ENCODE results near the gene TBC1D3I. TPM values are rescaled to one million over a fixed set of nuclear protein-coding genes. Genes with fewer than 3 reads are reported as not detected.
A peak's percentile ranks its signal among the peaks of the same experiment; 100 is the strongest.
"Not testable (repeated sequence)": the region's sequence is repeated elsewhere in the genome, so short reads cannot be mapped to it uniquely, and the experiment has no call there.

TBC1D3I gene
- total RNA-seq, 2 experiments from 2014 or later = 0.31 to 0.58 TPM

DNA sequence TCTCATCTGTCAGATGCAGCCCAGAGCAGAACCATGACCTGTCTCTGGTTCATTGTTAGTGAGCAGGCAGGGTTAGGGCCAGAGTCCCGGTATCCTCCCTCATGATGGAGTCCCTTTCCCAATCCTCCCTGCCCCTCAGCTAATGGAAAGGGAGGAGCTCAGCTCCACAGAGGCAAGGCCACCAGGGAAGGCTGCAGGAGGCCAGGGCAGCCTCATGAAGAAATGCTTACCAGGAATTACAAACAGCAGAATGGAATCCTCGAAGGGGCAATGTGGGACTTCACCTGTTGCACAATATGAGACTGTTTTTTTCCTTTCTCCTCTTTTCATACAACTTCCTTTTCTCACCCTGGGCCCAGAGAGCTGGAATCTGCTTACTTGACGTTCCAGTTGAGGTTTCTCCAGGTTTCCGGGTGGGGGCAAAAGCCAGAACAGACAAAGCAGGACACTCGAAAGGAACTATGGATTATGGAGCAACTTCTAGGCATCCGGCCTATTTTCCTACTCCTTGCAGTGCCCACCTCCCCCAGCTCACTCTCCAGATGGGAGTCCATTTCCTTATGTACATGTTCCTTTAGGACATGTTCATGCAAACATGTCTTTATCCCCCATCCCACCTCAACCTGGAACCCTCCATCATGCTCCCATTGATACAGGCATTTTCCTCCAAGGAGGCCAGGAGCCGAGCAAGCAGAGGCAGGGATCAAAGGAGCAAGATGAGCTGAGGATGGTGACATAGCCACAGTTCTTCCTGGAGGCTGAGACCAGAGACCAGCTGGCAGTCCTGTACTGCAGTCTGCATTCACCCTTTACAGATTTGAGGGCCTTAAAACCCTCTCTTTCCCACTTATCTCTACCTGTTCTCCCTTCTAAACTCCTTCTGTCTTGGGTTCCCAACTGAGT is 48.7 kb downstream of the TBC1D3I start:
- ATAC-seq; DNase-seq; H3K27ac Mint-ChIP-seq; H3K4me3 Mint-ChIP-seq; POLR2A ChIA-PET; H3K36me3 Mint-ChIP-seq (ENCODE audit: low read depth); CTCF ChIA-PET: not testable (repeated sequence)
- H3K4me1 Mint-ChIP-seq (ENCODE audit: low read depth) = peaks cover 18% of the 10 kb centered on the region
- H3K9me3 Mint-ChIP-seq (ENCODE audit: insufficient read depth) = peaks cover 15% of the 10 kb centered on the region
- H3K27me3 Mint-ChIP-seq (ENCODE audit: low read depth) = peaks cover 25% of the 10 kb centered on the region

DNA sequence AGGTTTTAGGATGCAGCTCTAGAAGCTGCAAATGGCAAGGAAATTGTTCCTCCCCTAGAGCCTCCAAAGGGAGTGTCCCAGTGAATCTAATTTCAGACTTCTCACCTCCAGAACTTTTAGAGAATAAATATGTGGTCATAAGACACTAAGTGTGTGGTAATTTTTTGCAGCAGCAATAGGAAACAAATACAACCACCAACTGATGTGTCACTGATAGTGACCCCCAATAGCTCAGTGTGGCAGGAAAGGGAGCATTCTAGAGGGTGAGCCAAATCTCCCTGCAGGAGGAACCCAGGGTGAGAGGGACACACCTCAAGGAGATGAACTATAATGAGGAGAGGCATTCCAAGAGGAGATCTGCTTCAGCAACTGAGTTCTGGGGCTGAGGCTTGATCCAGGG is 49.5 kb downstream of the TBC1D3I start:
- Mint-ChIP-seq H3K36me3 (ENCODE audit: low read depth) (peaks cover 4% of the 10 kb centered on the region), H3K4me3 (no peak overlapping the region), H3K27me3 (ENCODE audit: low read depth) (peaks cover 28% of the 10 kb centered on the region), H3K27ac (no peak overlapping the region), H3K4me1 (ENCODE audit: low read depth) (peaks cover 25% of the 10 kb centered on the region), H3K9me3 (ENCODE audit: insufficient read depth) (peaks cover 15% of the 10 kb centered on the region)
- DNase-seq (no peak), ATAC-seq (no peak)
- CTCF ChIA-PET = no interaction called here
- POLR2A ChIA-PET = no interaction called here

DNA sequence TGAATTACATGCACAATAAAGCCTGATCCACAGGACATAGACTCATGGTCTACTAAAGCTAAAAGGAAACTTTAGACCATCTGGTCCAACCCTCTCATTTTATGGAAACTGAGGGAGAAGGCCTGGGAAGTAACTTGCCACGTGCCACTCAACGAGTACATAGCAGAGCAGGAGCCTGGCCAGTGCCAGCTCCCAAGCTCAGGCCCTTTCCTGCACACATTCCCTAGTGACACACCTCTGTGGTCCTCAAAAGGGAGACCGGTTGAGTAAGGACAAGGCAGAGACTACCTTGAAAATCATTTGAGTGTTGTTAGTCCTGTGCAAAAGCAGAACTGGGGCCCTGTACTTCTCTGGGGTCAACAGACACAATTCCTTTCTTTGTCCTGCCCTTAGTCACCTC is 50.7 kb downstream of the TBC1D3I start:
- ATAC-seq (no peak), DNase-seq (no peak)
- H3K27me3 Mint-ChIP-seq (ENCODE audit: low read depth) = peaks cover 26% of the 10 kb centered on the region
- H3K36me3 Mint-ChIP-seq (ENCODE audit: low read depth) = peaks cover 4% of the 10 kb centered on the region
- H3K4me3 Mint-ChIP-seq = no peak overlapping the region
- POLR2A ChIA-PET = no interaction called here
- H3K27ac Mint-ChIP-seq = no peak overlapping the region
- H3K4me1 Mint-ChIP-seq (ENCODE audit: low read depth) = peaks cover 25% of the 10 kb centered on the region
- H3K9me3 Mint-ChIP-seq (ENCODE audit: insufficient read depth) = peaks cover 9% of the 10 kb centered on the region
- CTCF ChIA-PET = no interaction called here

DNA sequence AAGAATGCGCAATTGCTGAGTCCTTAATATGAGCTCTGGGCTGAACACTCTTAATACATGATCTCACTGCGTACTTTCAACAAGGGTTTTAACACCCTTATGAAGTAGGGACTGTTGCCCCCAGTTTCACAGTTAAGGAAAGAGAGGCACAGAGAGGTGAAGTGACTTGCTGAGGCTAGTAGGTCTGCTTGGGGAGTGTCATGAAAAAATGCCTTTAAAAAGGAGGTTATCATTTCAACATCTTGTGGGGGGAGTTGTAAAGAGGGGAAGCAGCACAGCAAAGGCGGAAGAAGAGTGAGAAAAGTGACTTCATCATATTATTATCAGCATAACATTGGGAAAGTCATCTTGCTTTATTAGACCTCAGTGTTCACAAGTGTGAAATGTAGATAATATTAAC is 51.4 kb downstream of the TBC1D3I start:
- CTCF ChIA-PET = no interaction called here
- no peak for DNase-seq
- Mint-ChIP-seq H3K9me3 (ENCODE audit: insufficient read depth) (peaks cover 4% of the 10 kb centered on the region), H3K27ac (no peak overlapping the region), H3K27me3 (ENCODE audit: low read depth) (peaks cover 23% of the 10 kb centered on the region), H3K4me1 (ENCODE audit: low read depth) (peaks cover 25% of the 10 kb centered on the region), H3K36me3 (ENCODE audit: low read depth) (peaks cover 3% of the 10 kb centered on the region), H3K4me3 (no peak overlapping the region)
- POLR2A ChIA-PET = no interaction called here
- ATAC-seq = no peak

DNA sequence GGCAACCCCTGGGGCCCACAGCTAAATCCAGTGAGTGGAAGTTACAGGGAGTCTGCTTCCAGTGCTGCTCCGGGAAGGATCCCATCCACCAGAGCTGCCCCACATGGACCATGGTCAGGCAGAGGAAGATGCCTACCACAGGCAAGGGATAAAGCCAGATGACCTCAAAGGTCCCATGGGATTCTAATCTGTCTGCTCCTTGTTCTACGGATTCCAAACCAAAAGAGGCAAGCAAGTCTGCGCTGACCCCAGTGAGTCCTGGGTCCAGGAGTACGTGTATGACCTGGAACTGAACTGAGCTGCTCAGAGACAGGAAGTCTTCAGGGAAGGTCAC is 52.1 kb downstream of the TBC1D3I start:
- Mint-ChIP-seq H3K9me3 (ENCODE audit: insufficient read depth) (no peaks in the 10 kb centered on the region), H3K4me3 (no peak overlapping the region), H3K4me1 (ENCODE audit: low read depth) (peaks cover 25% of the 10 kb centered on the region), H3K27me3 (ENCODE audit: low read depth) (peaks cover 22% of the 10 kb centered on the region), H3K27ac (no peak overlapping the region), H3K36me3 (ENCODE audit: low read depth) (no peaks in the 10 kb centered on the region)
- ChIA-PET CTCF (no interaction called here), POLR2A (no interaction called here)
- ATAC-seq (no peak), DNase-seq (no peak)

DNA sequence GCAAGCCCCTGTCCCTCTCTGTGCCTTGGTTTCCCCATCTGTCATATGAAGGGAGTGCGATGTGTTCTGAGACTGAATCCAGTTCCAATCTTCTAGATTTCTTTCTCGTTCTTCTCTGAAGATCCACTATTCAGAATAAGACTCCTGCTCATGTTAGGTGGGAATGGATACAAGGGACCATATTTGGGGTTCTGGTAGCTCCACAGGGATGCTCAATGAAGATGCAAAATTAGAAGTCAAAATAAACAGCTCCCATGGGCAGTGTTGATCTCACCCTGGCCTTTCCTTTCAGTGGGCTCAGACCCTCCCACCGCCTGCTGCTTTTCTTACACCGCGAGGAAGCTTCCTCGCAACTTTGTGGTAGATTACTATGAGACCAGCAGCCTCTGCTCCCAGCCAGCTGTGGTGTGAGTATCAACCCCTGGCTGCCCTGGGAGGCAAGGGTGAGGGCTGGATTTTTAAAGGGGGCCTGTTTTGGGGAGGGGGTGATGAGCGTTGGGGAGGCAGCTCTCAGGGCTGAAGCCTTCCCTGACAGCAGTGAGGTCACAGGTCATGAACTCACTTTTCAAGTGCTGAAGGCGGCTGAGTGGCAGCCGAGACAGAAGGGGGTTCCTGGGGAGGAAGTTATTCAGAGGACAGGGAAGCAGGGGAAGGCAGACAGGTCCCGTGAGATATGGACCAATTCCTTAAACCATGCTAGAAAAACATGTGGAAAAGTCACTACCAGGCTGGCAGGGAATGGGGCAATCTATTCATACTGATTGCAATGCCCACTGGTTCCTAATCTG is 52.7 kb downstream of the TBC1D3I start:
- CTCF ChIA-PET; POLR2A ChIA-PET; DNase-seq; H3K9me3 Mint-ChIP-seq (ENCODE audit: insufficient read depth); ATAC-seq; H3K36me3 Mint-ChIP-seq (ENCODE audit: low read depth): not testable (repeated sequence)
- H3K4me1 Mint-ChIP-seq (ENCODE audit: low read depth) = peaks cover 29% of the 10 kb centered on the region
- H3K27ac Mint-ChIP-seq = peak overlapping the region; percentile 53
- peaks cover 27% of the 10 kb centered on the region for H3K27me3 Mint-ChIP-seq (ENCODE audit: low read depth)
- H3K4me3 Mint-ChIP-seq = peak overlapping the region; percentile 9

DNA sequence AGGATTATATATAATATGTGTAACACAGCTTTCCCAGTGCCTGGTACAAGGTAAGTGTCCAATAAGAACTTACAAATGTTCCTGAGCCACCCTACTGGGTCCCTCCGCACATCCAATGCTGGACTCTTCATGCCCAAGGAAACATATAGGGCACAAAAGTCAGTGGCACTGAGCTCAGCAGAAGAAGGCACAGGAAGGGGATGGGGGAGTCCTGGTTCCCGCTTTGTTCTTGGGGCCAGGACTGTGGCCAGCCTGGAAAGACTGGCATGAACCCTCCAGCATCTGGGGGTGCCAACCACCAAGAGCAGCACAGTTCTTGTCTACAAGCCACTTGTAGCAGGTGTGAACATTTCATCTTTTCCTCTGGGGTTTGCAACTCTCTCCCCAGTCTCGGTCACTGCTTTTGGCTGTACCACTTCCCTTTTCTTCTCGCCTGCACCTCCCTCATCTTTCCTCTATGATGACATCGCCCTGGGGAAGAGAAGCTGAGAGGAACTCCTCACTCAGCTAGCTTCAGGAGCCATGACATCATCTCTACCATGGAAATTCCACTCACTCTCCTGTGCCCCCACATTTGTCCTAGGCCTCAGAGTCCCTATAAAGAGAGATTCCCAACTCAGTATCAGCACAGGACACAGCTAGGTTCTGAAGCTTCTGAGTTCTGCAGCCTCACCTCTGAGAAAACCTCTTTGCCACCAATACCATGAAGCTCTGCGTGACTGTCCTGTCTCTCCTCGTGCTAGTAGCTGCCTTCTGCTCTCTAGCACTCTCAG is 53.7 kb downstream of the TBC1D3I start, which contains the start of gene CCL4L2:
Gene CCL4L2, plus strand, starts transcription at position 625 of the 773 bp plus-strand sequence.
- Mint-ChIP-seq H3K27me3 (ENCODE audit: low read depth) (peaks cover 32% of the 10 kb centered on the region), H3K4me3 (peak within 1 kb of the TSS; percentile 9), H3K4me1 (ENCODE audit: low read depth) (peaks cover 39% of the 10 kb centered on the region), H3K27ac (peak within 1 kb of the TSS; percentile 53)
- DNase-seq; H3K9me3 Mint-ChIP-seq (ENCODE audit: insufficient read depth); H3K36me3 Mint-ChIP-seq (ENCODE audit: low read depth); POLR2A ChIA-PET: not testable (repeated sequence)
- ATAC-seq = peak; percentile 62
- CTCF ChIA-PET = interaction anchor here (1.5 kb wide), 1 partner anchor 62 kb away, joined by 4 read pairs; no protein-coding TSS in a partner anchor

DNA sequence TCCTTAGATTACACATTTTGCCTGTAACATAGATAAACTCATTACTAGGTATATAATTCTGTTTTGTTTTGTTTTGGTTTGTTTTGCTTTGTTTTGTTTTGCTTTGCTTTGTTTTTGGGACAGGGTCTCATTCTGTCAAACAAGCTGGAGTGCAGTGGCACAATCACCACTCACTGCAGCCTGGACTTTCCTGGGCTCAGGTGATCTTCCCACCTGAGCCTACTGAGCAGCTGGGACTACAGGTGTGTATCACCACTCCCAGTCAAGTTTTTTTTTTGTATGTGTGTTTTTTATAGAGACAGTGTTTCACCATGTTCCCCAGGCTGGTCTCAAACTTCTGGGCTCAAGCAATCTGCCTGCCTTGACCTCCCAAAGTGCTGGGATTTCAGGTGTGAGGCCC is 54.8 kb downstream of the TBC1D3I start:
- Mint-ChIP-seq H3K27ac (no peak overlapping the region), H3K4me3 (no peak overlapping the region)
- POLR2A ChIA-PET = no interaction called here

DNA sequence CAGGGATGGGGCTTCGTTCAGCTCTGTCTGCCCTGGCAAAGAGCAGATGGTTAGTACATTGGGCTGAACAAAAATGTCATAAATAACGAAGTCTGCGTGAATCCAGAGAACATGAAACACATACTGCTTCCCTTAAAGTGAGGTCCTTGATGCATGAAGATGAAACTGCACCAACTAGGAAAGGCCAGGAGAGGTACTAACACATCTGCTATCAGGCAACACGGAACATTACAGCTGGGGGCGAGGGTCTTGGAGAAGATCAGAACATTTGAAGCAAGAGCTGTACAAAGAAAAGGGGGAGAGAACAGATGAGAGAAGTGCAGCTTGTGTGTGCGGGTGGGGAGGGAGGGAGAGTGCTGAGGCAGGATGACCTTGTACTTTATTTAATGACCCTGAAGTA is 57.0 kb downstream of the TBC1D3I start:
- H3K9me3 Mint-ChIP-seq (ENCODE audit: insufficient read depth); H3K27ac Mint-ChIP-seq; H3K4me3 Mint-ChIP-seq; CTCF ChIA-PET; H3K36me3 Mint-ChIP-seq (ENCODE audit: low read depth); POLR2A ChIA-PET; ATAC-seq: not testable (repeated sequence)
- DNase-seq = peak; percentile 14
- Mint-ChIP-seq H3K27me3 (ENCODE audit: low read depth) (peaks cover 24% of the 10 kb centered on the region), H3K4me1 (ENCODE audit: low read depth) (peaks cover 43% of the 10 kb centered on the region)

More for the DNA sequence above, 54.8 kb downstream of the TBC1D3I start:
- CTCF ChIA-PET = interaction anchor here (1.5 kb wide), 1 partner anchor 61 kb away, joined by 4 read pairs; no protein-coding TSS in a partner anchor
- DNase-seq (no peak), ATAC-seq (no peak)
- Mint-ChIP-seq H3K36me3 (ENCODE audit: low read depth) (no peaks in the 10 kb centered on the region), H3K4me1 (ENCODE audit: low read depth) (peaks cover 36% of the 10 kb centered on the region), H3K27me3 (ENCODE audit: low read depth) (peaks cover 30% of the 10 kb centered on the region), H3K9me3 (ENCODE audit: insufficient read depth) (no peaks in the 10 kb centered on the region)

DNA sequence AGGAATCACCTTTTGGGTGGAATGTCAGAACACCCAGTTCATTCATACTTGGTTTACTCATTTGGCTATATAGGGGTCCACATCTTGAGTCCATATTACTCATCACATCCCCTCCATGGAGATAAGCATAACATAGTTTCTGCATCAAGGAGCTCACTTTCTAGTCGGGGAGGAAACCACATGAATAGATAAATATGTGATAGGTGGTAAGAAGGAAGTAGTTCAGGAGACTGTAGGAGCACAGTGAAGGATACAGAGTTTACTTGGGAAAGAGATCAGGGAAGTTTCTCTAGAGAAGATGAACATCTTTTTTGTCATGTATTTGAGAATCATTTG is 57.9 kb downstream of the TBC1D3I start:
- H3K27ac Mint-ChIP-seq; H3K36me3 Mint-ChIP-seq (ENCODE audit: low read depth); DNase-seq; ATAC-seq; H3K9me3 Mint-ChIP-seq (ENCODE audit: insufficient read depth); CTCF ChIA-PET; POLR2A ChIA-PET; H3K4me3 Mint-ChIP-seq: not testable (repeated sequence)
- Mint-ChIP-seq H3K27me3 (ENCODE audit: low read depth) (peaks cover 20% of the 10 kb centered on the region), H3K4me1 (ENCODE audit: low read depth) (peaks cover 50% of the 10 kb centered on the region)

DNA sequence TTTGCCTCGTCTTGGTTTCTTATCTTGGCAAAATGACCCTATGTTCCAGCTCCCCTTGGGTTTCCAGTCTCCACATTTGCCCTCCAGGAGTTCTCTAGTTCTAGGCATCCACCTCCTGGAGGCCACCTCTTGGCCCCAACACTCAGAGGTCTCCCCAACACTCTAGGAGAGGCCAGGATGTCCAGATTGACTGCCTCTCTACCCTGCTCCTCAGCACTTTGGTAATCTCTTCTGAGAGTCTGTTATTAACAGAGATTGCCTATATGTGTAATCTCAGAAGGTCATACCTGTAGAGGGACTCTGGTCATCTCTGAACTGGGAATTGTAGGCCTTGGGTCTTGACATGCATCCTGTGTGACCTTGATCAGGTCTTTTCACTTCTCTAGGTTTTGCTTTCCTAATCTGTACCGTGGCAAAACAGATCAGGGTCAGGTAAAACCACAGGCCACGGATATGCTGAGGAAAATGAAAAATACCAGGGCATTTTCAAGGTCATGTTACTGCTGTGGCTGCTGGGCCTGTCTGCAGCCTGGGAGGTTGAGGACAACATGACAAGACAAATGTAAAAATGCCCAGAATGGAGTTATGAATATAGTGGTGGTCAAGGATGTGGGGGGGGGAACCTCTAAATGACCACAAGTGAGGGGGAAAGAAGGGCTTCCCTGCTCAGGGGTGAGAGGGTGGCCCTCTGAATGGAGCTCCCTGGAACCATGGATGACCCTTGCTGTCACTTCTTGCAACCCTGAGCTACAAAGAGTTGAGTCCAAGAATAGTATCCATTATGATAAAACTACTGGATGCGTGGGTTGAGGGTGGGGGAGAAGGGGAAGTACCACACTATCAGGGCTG is 58.5 kb downstream of the TBC1D3I start:
- ChIA-PET POLR2A (no interaction called here), CTCF (no interaction called here)
- Mint-ChIP-seq H3K4me1 (ENCODE audit: low read depth) (peaks cover 53% of the 10 kb centered on the region), H3K4me3 (no peak overlapping the region), H3K27me3 (ENCODE audit: low read depth) (peaks cover 20% of the 10 kb centered on the region), H3K9me3 (ENCODE audit: insufficient read depth) (no peaks in the 10 kb centered on the region), H3K36me3 (ENCODE audit: low read depth) (no peaks in the 10 kb centered on the region), H3K27ac (no peak overlapping the region)
- ATAC-seq (no peak), DNase-seq (peak; percentile 17)
